ENCODE results near the gene GPATCH2. TPM values are rescaled to one million over a fixed set of nuclear protein-coding genes. Genes with fewer than 3 reads are reported as not detected.
A peak's percentile ranks its signal among the peaks of the same experiment; 100 is the strongest.

Gene GPATCH2
- total RNA-seq: 26.2 TPM

- DNase-seq (ENCODE audit: low spot score): peak; percentile 78
Observed at GRCh38 chr1:217630711-217631591, at the start of gene GPATCH2, which contains the start of gene SPATA17. Gene GPATCH2, minus strand, starts transcription at chr1:217631090. Its CDS starts 119 bp downstream, at chr1:217630971. Gene SPATA17, plus strand, starts transcription at chr1:217631344. Its CDS starts 35 bp downstream, at chr1:217631379.

GRCh38 chr1:217674028-217674729 is 43.3 kb upstream of the GPATCH2 start:
- no peak for DNase-seq (ENCODE audit: low spot score)

- no peak for DNase-seq (ENCODE audit: low spot score)
Observed at GRCh38 chr1:217673387-217673786, 42.5 kb upstream of the GPATCH2 start.

- no peak for DNase-seq (ENCODE audit: low spot score)
Observed at GRCh38 chr1:217668351-217668940, 37.6 kb upstream of the GPATCH2 start.

- DNase-seq (ENCODE audit: low spot score): no peak
Observed at GRCh38 chr1:217661407-217661806, 30.5 kb upstream of the GPATCH2 start.

- no peak for DNase-seq (ENCODE audit: low spot score)
Observed at GRCh38 chr1:217660353-217661062, 29.6 kb upstream of the GPATCH2 start.

- DNase-seq (ENCODE audit: low spot score): no peak
Observed at GRCh38 chr1:217650674-217651073, 19.8 kb upstream of the GPATCH2 start.

- DNase-seq (ENCODE audit: low spot score): no peak
Observed at GRCh38 chr1:217647791-217648190, 16.9 kb upstream of the GPATCH2 start.

- DNase-seq (ENCODE audit: low spot score): no peak
Observed at GRCh38 chr1:217642455-217642854, 11.6 kb upstream of the GPATCH2 start.

- no peak for DNase-seq (ENCODE audit: low spot score)
Observed at GRCh38 chr1:217627431-217627830, 3.5 kb downstream of the GPATCH2 start.

- DNase-seq (ENCODE audit: low spot score): no peak
Observed at GRCh38 chr1:217626321-217626720, 4.6 kb downstream of the GPATCH2 start.

GRCh38 chr1:217622042-217622441 is 8.8 kb downstream of the GPATCH2 start:
- DNase-seq (ENCODE audit: low spot score): no peak

- no peak for DNase-seq (ENCODE audit: low spot score)
Observed at GRCh38 chr1:217620814-217621213, 10.1 kb downstream of the GPATCH2 start.

- no peak for DNase-seq (ENCODE audit: low spot score)
Observed at GRCh38 chr1:217617126-217617525, 13.8 kb downstream of the GPATCH2 start.

GRCh38 chr1:217614200-217614712 is 16.6 kb downstream of the GPATCH2 start:
- DNase-seq (ENCODE audit: low spot score): no peak

- no peak for DNase-seq (ENCODE audit: low spot score)
Observed at GRCh38 chr1:217605390-217605789, 25.5 kb downstream of the GPATCH2 start.

- DNase-seq (ENCODE audit: low spot score): no peak
Observed at GRCh38 chr1:217602380-217602779, 28.5 kb downstream of the GPATCH2 start.

- no peak for DNase-seq (ENCODE audit: low spot score)
Observed at GRCh38 chr1:217599154-217599553, 31.7 kb downstream of the GPATCH2 start.

GRCh38 chr1:217590598-217590997 is 40.3 kb downstream of the GPATCH2 start:
- DNase-seq (ENCODE audit: low spot score): no peak

- DNase-seq (ENCODE audit: low spot score): no peak
Observed at GRCh38 chr1:217586586-217586985, 44.3 kb downstream of the GPATCH2 start.

GRCh38 chr1:217585577-217585976 is 45.3 kb downstream of the GPATCH2 start:
- no peak for DNase-seq (ENCODE audit: low spot score)
